Measurements from ENCODE around the gene PACC1.

PACC1 gene

GRCh38 chr1:212414328-212415106, at the start of gene PACC1:
Gene PACC1 (minus strand): TSS chr1:212414886. CDS start chr1:212414757, 129 bp downstream.
- peak; percentile 98 for DNase-seq

GRCh38 chr1:212463565-212464285, 49.0 kb upstream of the PACC1 start:
- DNase-seq: no peak

GRCh38 chr1:212461916-212462660, 47.4 kb upstream of the PACC1 start:
- DNase-seq: no peak

GRCh38 chr1:212460376-212460775, 45.7 kb upstream of the PACC1 start:
- DNase-seq: no peak

GRCh38 chr1:212459656-212460055, 45.0 kb upstream of the PACC1 start:
- DNase-seq: no peak

- peak; percentile 35 for DNase-seq
Observed at GRCh38 chr1:212458817-212459216, 44.1 kb upstream of the PACC1 start.

GRCh38 chr1:212457740-212458338, 43.2 kb upstream of the PACC1 start:
- peak; percentile 80 for DNase-seq

GRCh38 chr1:212455803-212456528, 41.3 kb upstream of the PACC1 start:
- peak; percentile 82 for DNase-seq

- DNase-seq: no peak
Observed at GRCh38 chr1:212455401-212455800, 40.7 kb upstream of the PACC1 start.

GRCh38 chr1:212454741-212455140, 40.1 kb upstream of the PACC1 start:
- DNase-seq: no peak

- DNase-seq: no peak
Observed at GRCh38 chr1:212453156-212453857, 38.6 kb upstream of the PACC1 start.

- DNase-seq: no peak
Observed at GRCh38 chr1:212452323-212453155, 37.9 kb upstream of the PACC1 start.

GRCh38 chr1:212451416-212452322, 37.0 kb upstream of the PACC1 start:
- no peak for DNase-seq

GRCh38 chr1:212450331-212450881, 35.7 kb upstream of the PACC1 start:
- no peak for DNase-seq

- DNase-seq: no peak
Observed at GRCh38 chr1:212447478-212447877, 32.8 kb upstream of the PACC1 start.

GRCh38 chr1:212446333-212446732, 31.6 kb upstream of the PACC1 start:
- no peak for DNase-seq

- DNase-seq: no peak
Observed at GRCh38 chr1:212442408-212442807, 27.7 kb upstream of the PACC1 start.

GRCh38 chr1:212440419-212440818, 25.7 kb upstream of the PACC1 start:
- DNase-seq: no peak

GRCh38 chr1:212438831-212439237, 24.1 kb upstream of the PACC1 start:
- no peak for DNase-seq
